NCI-H345 treated with DMSO at 0.1 percent for 48 hours (cell line): ENCODE results near the gene THRB.

Experiments
- DNase-seq: peaks from one replicate; lab custom pipeline; 2025; ENCODE audit not compliant: unreplicated experiment; lab: John Stamatoyannopoulos, UW

THRB gene

GRCh38 chr3:24494618-24495325, at the start of gene THRB:
Gene THRB (minus strand): TSS chr3:24494850.
- DNase-seq: no peak

- no peak for DNase-seq
These were observed 47.3 kb upstream of the THRB start for GRCh38 chr3:24541935-24542334.

- DNase-seq: no peak
These were observed 46.2 kb upstream of the THRB start for GRCh38 chr3:24540821-24541220.

GRCh38 chr3:24539699-24540098, 45.0 kb upstream of the THRB start:
- DNase-seq: no peak

GRCh38 chr3:24538891-24539290, 44.2 kb upstream of the THRB start:
- DNase-seq: no peak

- DNase-seq: no peak
These were observed 39.0 kb upstream of the THRB start for GRCh38 chr3:24533561-24534193.

GRCh38 chr3:24530471-24530870, 35.8 kb upstream of the THRB start:
- no peak for DNase-seq

GRCh38 chr3:24529210-24529609, 34.6 kb upstream of the THRB start:
- DNase-seq: no peak

- DNase-seq: no peak
These were observed 32.1 kb upstream of the THRB start for GRCh38 chr3:24526640-24527212.

- DNase-seq: no peak
These were observed 30.9 kb upstream of the THRB start for GRCh38 chr3:24525557-24525956.

GRCh38 chr3:24525022-24525421, 30.4 kb upstream of the THRB start:
- no peak for DNase-seq

GRCh38 chr3:24523988-24524727, 29.5 kb upstream of the THRB start:
- DNase-seq: no peak

- DNase-seq: no peak
These were observed 28.6 kb upstream of the THRB start for GRCh38 chr3:24523215-24523614.

GRCh38 chr3:24522146-24522579, 27.5 kb upstream of the THRB start:
- no peak for DNase-seq

GRCh38 chr3:24521420-24522145, 26.9 kb upstream of the THRB start:
- DNase-seq: no peak

- no peak for DNase-seq
These were observed 26.3 kb upstream of the THRB start for GRCh38 chr3:24520976-24521419.

GRCh38 chr3:24520101-24520495, 25.4 kb upstream of the THRB start:
- no peak for DNase-seq

- DNase-seq: no peak
These were observed 24.9 kb upstream of the THRB start for GRCh38 chr3:24519368-24520100.

GRCh38 chr3:24518990-24519367, 24.3 kb upstream of the THRB start:
- DNase-seq: no peak

GRCh38 chr3:24514119-24514518, 19.5 kb upstream of the THRB start:
- DNase-seq: no peak
